WTC11 (cell line): ENCODE measurements around the gene PDE8A. TPM values are rescaled to one million over a fixed set of nuclear protein-coding genes. Genes with fewer than 3 reads are reported as not detected.

Experiments
- ATAC-seq: fragments of 200-7000 bp; cut with Tn5 transposase; 2 replicates; pipeline ENCODE4 v1.10.0; 2021; ENCODE audit warnings: mild to moderate bottlenecking, moderate library complexity
- CTCF ChIA-PET: fragments of 300-600 bp; sonication (Branson Sonifier 250); formaldehyde crosslinking; loops from one replicate; lab custom pipeline; 2021; ENCODE audit warnings: antibody characterized with exemption; lab: Charles Lee
- POLR2A ChIA-PET: fragments of 350-600 bp; sonication (Branson Sonifier 250); formaldehyde crosslinking; loops from one replicate; lab custom pipeline; 2021; ENCODE audit warnings: antibody characterized with exemption; lab: Charles Lee
- DNase-seq: peaks from one replicate; pipeline ENCODE4 v3.0.0; 2021; ENCODE audit warnings: low spot score
- H3K27ac Mint-ChIP-seq: 2 replicates; pipeline ENCODE4 v1.8.0; 2021; ENCODE audit warnings: mixed read lengths
- H3K27me3 Mint-ChIP-seq: 2 replicates; pipeline ENCODE4 v1.8.0; 2021; ENCODE audit warnings: low read depth, mild to moderate bottlenecking, moderate library complexity, mixed read lengths
- H3K36me3 Mint-ChIP-seq: 2 replicates; pipeline ENCODE4 v1.8.0; 2021; ENCODE audit warnings: mixed read lengths
- H3K4me1 Mint-ChIP-seq: 2 replicates; pipeline ENCODE4 v1.8.0; 2022; ENCODE audit warnings: mixed read lengths
- H3K4me3 Mint-ChIP-seq: 2 replicates; pipeline ENCODE4 v1.8.0; 2021; ENCODE audit warnings: mild to moderate bottlenecking, moderate library complexity, mixed read lengths
- H3K9me3 Mint-ChIP-seq: 2 replicates; pipeline ENCODE4 v1.8.0; 2021; ENCODE audit warnings: mixed read lengths
- FOXK1 ChIP-seq: sonication (generic); formaldehyde crosslinking; IDR thresholded peaks from 2 replicates; pipeline ENCODE4 v1.8.0; 2022; ENCODE audit warnings: mild to moderate bottlenecking, moderate library complexity, missing genetic modification reagents
- FOXP1 ChIP-seq: sonication (generic); formaldehyde crosslinking; IDR thresholded peaks from 2 replicates; pipeline ENCODE4 v1.8.0; 2022; ENCODE audit warnings: missing genetic modification reagents, mild to moderate bottlenecking, moderate library complexity, borderline replicate concordance
- KAT7 ChIP-seq: sonication (generic); formaldehyde crosslinking; IDR thresholded peaks from 2 replicates; pipeline ENCODE4 v1.8.1; 2023; ENCODE audit warnings: missing genetic modification reagents, mild to moderate bottlenecking, borderline replicate concordance
- MYBL2 ChIP-seq: sonication (generic); formaldehyde crosslinking; IDR thresholded peaks from 2 replicates; pipeline ENCODE4 v1.8.1; 2023; ENCODE audit warnings: mild to moderate bottlenecking, moderate library complexity, missing genetic modification reagents
- NFATC4 ChIP-seq: fragments of 250-450 bp; sonication (Bioruptor Pico); IDR thresholded peaks from 2 replicates; pipeline ENCODE4 v1.9.0; 2021; ENCODE audit warnings: mild to moderate bottlenecking
- NR2C2 ChIP-seq: sonication (generic); formaldehyde crosslinking; IDR thresholded peaks from 2 replicates; pipeline ENCODE4 v1.8.0; 2022; ENCODE audit warnings: mild to moderate bottlenecking, missing genetic modification reagents
- OVOL2 ChIP-seq: fragments of 250-450 bp; sonication (Bioruptor Pico); IDR thresholded peaks from 2 replicates; pipeline ENCODE4 v1.9.0; 2021; ENCODE audit warnings: mild to moderate bottlenecking, borderline replicate concordance
- SMAD3 ChIP-seq: sonication (generic); formaldehyde crosslinking; IDR thresholded peaks from 2 replicates; pipeline ENCODE4 v1.8.0; 2022; ENCODE audit warnings: missing genetic modification reagents, mild to moderate bottlenecking, borderline replicate concordance
- ZBTB21 ChIP-seq: sonication (generic); formaldehyde crosslinking; IDR thresholded peaks from 2 replicates; pipeline ENCODE4 v1.8.1; 2023; ENCODE audit warnings: mild to moderate bottlenecking, missing genetic modification reagents, borderline replicate concordance
- ZNF138 ChIP-seq: sonication (generic); formaldehyde crosslinking; conservative IDR thresholded peaks from 2 replicates; pipeline ENCODE4 v1.8.1; 2022; ENCODE audit warnings: mild to moderate bottlenecking, moderate library complexity, missing genetic modification reagents
- ZNF396 ChIP-seq: fragments of 250-450 bp; sonication (Bioruptor Pico); IDR thresholded peaks from 2 replicates; pipeline ENCODE4 v1.8.0; 2021; ENCODE audit warnings: mild to moderate bottlenecking, moderate library complexity, borderline replicate concordance
- ZNF416 ChIP-seq: fragments of 250-450 bp; sonication (Bioruptor Pico); IDR thresholded peaks from 2 replicates; pipeline ENCODE4 v1.9.0; 2021; ENCODE audit warnings: mild to moderate bottlenecking, inconsistent platforms
- total RNA-seq: library from RNA; stranded (reverse); gene quantifications from 3 replicates; pipeline ENCODE4 v1.2.3, GENCODE V29; 2021
- TF ChIP-seq, protein P1 (sequence below): fragments of 250-450 bp; sonication (Bioruptor Pico); IDR thresholded peaks from 2 replicates; pipeline ENCODE4 v1.8.0; 2021; ENCODE audit warnings: mild to moderate bottlenecking
- TF ChIP-seq, protein P2 (sequence below): sonication (generic); formaldehyde crosslinking; IDR thresholded peaks from 2 replicates; pipeline ENCODE4 v1.8.0; 2023; ENCODE audit warnings: missing genetic modification reagents, mild to moderate bottlenecking, borderline replicate concordance
- TF ChIP-seq, protein P3 (sequence below): fragments of 250-450 bp; sonication (Bioruptor Pico); IDR thresholded peaks from 2 replicates; pipeline ENCODE4 v1.9.0; 2021; ENCODE audit warnings: mild to moderate bottlenecking, borderline replicate concordance
- TF ChIP-seq, protein P4 (sequence below): sonication (generic); formaldehyde crosslinking; IDR thresholded peaks from 2 replicates; pipeline ENCODE4 v1.8.1; 2022; ENCODE audit warnings: low read depth, missing genetic modification reagents, borderline replicate concordance

Gene PDE8A
- total RNA-seq, 1 experiment from 2014 or later = 13.9 TPM

DNA sequence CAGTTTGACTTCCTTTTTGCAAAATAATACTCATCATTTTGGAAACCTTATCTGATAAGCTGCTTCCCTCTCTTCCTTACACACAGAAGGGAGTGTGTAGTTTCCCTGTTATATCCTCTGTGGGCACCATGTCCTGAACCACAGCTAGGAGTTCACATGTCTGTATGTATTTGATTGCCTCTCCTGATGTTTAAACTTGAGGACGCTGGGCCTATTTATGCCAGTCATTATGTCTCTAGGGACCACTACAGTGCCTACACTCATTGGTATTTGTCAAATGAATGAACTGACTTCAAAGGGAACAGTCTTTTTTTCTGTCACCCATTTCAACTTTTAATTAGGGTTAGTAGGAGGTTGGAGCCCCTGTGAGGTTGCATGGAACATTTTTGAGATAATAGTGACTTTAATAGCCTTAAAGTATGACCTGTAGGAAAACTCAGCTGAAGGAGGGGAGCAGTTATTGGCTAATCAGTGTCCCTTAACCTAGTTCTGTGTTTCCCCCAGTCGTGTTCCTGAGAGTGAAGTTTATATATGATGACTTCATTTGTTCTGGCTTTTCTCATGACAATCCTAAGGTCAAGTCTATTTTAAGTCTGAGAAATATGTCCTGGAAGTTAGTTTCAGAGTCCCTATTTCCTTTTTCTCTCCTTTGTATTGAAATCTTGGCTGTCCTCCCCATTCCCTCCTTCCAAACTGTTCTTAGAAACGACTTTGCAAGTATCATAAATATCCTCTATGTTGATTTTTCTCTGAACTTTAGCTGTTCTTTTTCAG, 28.9 kb downstream of the PDE8A start:
- no peak overlapping the region for H3K27ac Mint-ChIP-seq
- no peak for TF ChIP-seq FOXK1
- no peak for TF ChIP-seq MYBL2
- TF ChIP-seq, protein P1, sequence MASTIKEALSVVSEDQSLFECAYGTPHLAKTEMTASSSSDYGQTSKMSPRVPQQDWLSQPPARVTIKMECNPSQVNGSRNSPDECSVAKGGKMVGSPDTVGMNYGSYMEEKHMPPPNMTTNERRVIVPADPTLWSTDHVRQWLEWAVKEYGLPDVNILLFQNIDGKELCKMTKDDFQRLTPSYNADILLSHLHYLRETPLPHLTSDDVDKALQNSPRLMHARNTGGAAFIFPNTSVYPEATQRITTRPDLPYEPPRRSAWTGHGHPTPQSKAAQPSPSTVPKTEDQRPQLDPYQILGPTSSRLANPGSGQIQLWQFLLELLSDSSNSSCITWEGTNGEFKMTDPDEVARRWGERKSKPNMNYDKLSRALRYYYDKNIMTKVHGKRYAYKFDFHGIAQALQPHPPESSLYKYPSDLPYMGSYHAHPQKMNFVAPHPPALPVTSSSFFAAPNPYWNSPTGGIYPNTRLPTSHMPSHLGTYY = no peak
- TF ChIP-seq ZNF416 = no peak
- TF ChIP-seq KAT7 (CRISPR knock-in tag) = no peak
- no peak for TF ChIP-seq NFATC4
- no peak for TF ChIP-seq SMAD3
- no peak for TF ChIP-seq FOXP1
- TF ChIP-seq, protein P2, sequence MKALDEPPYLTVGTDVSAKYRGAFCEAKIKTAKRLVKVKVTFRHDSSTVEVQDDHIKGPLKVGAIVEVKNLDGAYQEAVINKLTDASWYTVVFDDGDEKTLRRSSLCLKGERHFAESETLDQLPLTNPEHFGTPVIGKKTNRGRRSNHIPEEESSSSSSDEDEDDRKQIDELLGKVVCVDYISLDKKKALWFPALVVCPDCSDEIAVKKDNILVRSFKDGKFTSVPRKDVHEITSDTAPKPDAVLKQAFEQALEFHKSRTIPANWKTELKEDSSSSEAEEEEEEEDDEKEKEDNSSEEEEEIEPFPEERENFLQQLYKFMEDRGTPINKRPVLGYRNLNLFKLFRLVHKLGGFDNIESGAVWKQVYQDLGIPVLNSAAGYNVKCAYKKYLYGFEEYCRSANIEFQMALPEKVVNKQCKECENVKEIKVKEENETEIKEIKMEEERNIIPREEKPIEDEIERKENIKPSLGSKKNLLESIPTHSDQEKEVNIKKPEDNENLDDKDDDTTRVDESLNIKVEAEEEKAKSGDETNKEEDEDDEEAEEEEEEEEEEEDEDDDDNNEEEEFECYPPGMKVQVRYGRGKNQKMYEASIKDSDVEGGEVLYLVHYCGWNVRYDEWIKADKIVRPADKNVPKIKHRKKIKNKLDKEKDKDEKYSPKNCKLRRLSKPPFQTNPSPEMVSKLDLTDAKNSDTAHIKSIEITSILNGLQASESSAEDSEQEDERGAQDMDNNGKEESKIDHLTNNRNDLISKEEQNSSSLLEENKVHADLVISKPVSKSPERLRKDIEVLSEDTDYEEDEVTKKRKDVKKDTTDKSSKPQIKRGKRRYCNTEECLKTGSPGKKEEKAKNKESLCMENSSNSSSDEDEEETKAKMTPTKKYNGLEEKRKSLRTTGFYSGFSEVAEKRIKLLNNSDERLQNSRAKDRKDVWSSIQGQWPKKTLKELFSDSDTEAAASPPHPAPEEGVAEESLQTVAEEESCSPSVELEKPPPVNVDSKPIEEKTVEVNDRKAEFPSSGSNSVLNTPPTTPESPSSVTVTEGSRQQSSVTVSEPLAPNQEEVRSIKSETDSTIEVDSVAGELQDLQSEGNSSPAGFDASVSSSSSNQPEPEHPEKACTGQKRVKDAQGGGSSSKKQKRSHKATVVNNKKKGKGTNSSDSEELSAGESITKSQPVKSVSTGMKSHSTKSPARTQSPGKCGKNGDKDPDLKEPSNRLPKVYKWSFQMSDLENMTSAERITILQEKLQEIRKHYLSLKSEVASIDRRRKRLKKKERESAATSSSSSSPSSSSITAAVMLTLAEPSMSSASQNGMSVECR (CRISPR knock-in tag) = no peak
- no peak for TF ChIP-seq NR2C2 (CRISPR knock-in tag)
- TF ChIP-seq, protein P3, sequence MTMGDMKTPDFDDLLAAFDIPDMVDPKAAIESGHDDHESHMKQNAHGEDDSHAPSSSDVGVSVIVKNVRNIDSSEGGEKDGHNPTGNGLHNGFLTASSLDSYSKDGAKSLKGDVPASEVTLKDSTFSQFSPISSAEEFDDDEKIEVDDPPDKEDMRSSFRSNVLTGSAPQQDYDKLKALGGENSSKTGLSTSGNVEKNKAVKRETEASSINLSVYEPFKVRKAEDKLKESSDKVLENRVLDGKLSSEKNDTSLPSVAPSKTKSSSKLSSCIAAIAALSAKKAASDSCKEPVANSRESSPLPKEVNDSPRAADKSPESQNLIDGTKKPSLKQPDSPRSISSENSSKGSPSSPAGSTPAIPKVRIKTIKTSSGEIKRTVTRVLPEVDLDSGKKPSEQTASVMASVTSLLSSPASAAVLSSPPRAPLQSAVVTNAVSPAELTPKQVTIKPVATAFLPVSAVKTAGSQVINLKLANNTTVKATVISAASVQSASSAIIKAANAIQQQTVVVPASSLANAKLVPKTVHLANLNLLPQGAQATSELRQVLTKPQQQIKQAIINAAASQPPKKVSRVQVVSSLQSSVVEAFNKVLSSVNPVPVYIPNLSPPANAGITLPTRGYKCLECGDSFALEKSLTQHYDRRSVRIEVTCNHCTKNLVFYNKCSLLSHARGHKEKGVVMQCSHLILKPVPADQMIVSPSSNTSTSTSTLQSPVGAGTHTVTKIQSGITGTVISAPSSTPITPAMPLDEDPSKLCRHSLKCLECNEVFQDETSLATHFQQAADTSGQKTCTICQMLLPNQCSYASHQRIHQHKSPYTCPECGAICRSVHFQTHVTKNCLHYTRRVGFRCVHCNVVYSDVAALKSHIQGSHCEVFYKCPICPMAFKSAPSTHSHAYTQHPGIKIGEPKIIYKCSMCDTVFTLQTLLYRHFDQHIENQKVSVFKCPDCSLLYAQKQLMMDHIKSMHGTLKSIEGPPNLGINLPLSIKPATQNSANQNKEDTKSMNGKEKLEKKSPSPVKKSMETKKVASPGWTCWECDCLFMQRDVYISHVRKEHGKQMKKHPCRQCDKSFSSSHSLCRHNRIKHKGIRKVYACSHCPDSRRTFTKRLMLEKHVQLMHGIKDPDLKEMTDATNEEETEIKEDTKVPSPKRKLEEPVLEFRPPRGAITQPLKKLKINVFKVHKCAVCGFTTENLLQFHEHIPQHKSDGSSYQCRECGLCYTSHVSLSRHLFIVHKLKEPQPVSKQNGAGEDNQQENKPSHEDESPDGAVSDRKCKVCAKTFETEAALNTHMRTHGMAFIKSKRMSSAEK (CRISPR knock-in tag) = no peak
- no peak for TF ChIP-seq OVOL2 (CRISPR knock-in tag)
- no peak for TF ChIP-seq ZNF138 (CRISPR knock-in tag)
- TF ChIP-seq ZNF396 (CRISPR knock-in tag) = no peak
- TF ChIP-seq, protein P4, sequence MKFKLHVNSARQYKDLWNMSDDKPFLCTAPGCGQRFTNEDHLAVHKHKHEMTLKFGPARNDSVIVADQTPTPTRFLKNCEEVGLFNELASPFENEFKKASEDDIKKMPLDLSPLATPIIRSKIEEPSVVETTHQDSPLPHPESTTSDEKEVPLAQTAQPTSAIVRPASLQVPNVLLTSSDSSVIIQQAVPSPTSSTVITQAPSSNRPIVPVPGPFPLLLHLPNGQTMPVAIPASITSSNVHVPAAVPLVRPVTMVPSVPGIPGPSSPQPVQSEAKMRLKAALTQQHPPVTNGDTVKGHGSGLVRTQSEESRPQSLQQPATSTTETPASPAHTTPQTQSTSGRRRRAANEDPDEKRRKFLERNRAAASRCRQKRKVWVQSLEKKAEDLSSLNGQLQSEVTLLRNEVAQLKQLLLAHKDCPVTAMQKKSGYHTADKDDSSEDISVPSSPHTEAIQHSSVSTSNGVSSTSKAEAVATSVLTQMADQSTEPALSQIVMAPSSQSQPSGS (CRISPR knock-in tag) = no peak
- TF ChIP-seq ZBTB21 (CRISPR knock-in tag) = no peak
- ChIA-PET CTCF (no interaction called here), POLR2A (interaction anchor here (0.5 kb wide), 1 partner anchor 82 kb away, joined by 3 read pairs; no protein-coding TSS in a partner anchor)
- no peaks in the 10 kb centered on the region for H3K27me3 Mint-ChIP-seq
- no peaks in the 10 kb centered on the region for H3K9me3 Mint-ChIP-seq
- H3K4me1 Mint-ChIP-seq = peaks cover 13% of the 10 kb centered on the region
- no peak overlapping the region for H3K4me3 Mint-ChIP-seq
- ATAC-seq (no peak), DNase-seq (no peak)
- no peaks in the 10 kb centered on the region for H3K36me3 Mint-ChIP-seq
